ENCODE measurements around the gene SERPINC1. TPM values are rescaled to one million over a fixed set of nuclear protein-coding genes. Genes with fewer than 3 reads are reported as not detected.

The SERPINC1 gene
- total and polyA plus RNA-seq, 2 of the 13 experiments (the other 11 are each of a cell fraction or from before 2014, with no cell fraction given): 142 to 205 TPM

DNA sequence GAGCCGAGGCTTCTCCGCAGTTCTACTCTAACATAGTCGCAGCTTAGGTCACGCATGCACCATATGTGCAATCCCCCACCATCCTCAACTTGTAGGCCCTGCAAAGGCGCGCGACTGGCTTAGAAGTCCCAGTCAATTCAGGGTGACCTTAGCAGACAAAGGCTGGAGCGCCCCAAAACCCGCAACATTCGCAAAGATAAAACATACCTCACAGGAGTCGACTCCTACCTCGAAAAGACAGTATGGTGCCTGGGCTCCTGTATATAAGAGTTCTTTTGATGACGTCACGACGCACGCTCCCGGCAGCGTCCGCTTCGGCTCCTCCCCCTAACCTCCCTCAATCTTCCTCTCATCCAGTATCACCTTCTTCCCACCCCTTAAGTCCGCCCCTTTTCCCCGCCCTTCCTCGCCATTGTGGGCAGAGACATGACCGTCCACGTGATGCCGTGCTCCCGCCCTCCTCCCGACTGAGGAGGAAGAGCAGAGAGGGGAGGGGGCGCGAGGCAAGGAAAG lies 49.3 kb downstream of the SERPINC1 start, which contains the start of gene GAS5 (continued):
- TF ChIP-seq MIER3 (CRISPR knock-in tag; IDR thresholded peaks at IDR 0.05; ENCODE audit: borderline replicate concordance): no peak
- TF ChIP-seq, protein P1, sequence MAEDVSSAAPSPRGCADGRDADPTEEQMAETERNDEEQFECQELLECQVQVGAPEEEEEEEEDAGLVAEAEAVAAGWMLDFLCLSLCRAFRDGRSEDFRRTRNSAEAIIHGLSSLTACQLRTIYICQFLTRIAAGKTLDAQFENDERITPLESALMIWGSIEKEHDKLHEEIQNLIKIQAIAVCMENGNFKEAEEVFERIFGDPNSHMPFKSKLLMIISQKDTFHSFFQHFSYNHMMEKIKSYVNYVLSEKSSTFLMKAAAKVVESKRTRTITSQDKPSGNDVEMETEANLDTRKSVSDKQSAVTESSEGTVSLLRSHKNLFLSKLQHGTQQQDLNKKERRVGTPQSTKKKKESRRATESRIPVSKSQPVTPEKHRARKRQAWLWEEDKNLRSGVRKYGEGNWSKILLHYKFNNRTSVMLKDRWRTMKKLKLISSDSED (CRISPR knock-in tag; IDR thresholded peaks at IDR 0.05): no peak
- TF ChIP-seq ZNF768 (CRISPR knock-in tag; IDR thresholded peaks at IDR 0.05): no peak
- no peak for TF ChIP-seq TGIF2 (CRISPR knock-in tag; IDR thresholded peaks at IDR 0.05)
- no peak; the same call in none of the 2 replicates for TF ChIP-seq SPEN (CRISPR knock-in tag; IDR thresholded peaks at IDR 0.05; ENCODE audit: low read depth)
- no peak for TF ChIP-seq ZBTB20 (CRISPR knock-in tag; IDR thresholded peaks at IDR 0.05; ENCODE audit: borderline replicate concordance, low read depth)
- TF ChIP-seq, protein P2, sequence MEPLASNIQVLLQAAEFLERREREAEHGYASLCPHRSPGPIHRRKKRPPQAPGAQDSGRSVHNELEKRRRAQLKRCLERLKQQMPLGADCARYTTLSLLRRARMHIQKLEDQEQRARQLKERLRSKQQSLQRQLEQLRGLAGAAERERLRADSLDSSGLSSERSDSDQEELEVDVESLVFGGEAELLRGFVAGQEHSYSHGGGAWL (CRISPR knock-in tag; IDR thresholded peaks at IDR 0.05): no peak
- no peak; the same call in none of the 2 replicates for TF ChIP-seq ARNT2 (CRISPR knock-in tag; IDR thresholded peaks at IDR 0.05; ENCODE audit: low read depth)
- TF ChIP-seq, protein P3, sequence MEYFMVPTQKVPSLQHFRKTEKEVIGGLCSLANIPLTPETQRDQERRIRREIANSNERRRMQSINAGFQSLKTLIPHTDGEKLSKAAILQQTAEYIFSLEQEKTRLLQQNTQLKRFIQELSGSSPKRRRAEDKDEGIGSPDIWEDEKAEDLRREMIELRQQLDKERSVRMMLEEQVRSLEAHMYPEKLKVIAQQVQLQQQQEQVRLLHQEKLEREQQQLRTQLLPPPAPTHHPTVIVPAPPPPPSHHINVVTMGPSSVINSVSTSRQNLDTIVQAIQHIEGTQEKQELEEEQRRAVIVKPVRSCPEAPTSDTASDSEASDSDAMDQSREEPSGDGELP (IDR thresholded peaks at IDR 0.05; ENCODE audit: borderline replicate concordance, low read depth): no peak
- no peak for TF ChIP-seq GABPB1 (CRISPR knock-in tag; IDR thresholded peaks at IDR 0.05)
- TF ChIP-seq PPARG (CRISPR knock-in tag; conservative IDR thresholded peaks at IDR 0.05): no peak
- TF ChIP-seq, protein P4, sequence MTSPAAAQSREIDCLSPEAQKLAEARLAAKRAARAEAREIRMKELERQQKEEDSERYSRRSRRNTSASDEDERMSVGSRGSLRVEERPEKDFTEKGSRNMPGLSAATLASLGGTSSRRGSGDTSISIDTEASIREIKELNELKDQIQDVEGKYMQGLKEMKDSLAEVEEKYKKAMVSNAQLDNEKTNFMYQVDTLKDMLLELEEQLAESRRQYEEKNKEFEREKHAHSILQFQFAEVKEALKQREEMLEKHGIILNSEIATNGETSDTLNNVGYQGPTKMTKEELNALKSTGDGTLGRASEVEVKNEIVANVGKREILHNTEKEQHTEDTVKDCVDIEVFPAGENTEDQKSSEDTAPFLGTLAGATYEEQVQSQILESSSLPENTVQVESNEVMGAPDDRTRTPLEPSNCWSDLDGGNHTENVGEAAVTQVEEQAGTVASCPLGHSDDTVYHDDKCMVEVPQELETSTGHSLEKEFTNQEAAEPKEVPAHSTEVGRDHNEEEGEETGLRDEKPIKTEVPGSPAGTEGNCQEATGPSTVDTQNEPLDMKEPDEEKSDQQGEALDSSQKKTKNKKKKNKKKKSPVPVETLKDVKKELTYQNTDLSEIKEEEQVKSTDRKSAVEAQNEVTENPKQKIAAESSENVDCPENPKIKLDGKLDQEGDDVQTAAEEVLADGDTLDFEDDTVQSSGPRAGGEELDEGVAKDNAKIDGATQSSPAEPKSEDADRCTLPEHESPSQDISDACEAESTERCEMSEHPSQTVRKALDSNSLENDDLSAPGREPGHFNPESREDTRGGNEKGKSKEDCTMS (CRISPR knock-in tag; conservative IDR thresholded peaks at IDR 0.05): no peak
- TF ChIP-seq FOXM1 (CRISPR knock-in tag; IDR thresholded peaks at IDR 0.05): no peak
- TF ChIP-seq ZNF326 (CRISPR knock-in tag; IDR thresholded peaks at IDR 0.05; ENCODE audit: borderline replicate concordance): no peak
- peak; percentile 37; the same call in 1 of the 2 replicates for TF ChIP-seq ZFP36L1 (CRISPR knock-in tag; IDR thresholded peaks at IDR 0.05)
- TF ChIP-seq, protein P5, sequence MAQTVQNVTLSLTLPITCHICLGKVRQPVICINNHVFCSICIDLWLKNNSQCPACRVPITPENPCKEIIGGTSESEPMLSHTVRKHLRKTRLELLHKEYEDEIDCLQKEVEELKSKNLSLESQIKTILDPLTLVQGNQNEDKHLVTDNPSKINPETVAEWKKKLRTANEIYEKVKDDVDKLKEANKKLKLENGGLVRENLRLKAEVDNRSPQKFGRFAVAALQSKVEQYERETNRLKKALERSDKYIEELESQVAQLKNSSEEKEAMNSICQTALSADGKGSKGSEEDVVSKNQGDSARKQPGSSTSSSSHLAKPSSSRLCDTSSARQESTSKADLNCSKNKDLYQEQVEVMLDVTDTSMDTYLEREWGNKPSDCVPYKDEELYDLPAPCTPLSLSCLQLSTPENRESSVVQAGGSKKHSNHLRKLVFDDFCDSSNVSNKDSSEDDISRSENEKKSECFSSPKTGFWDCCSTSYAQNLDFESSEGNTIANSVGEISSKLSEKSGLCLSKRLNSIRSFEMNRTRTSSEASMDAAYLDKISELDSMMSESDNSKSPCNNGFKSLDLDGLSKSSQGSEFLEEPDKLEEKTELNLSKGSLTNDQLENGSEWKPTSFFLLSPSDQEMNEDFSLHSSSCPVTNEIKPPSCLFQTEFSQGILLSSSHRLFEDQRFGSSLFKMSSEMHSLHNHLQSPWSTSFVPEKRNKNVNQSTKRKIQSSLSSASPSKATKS (CRISPR knock-in tag; IDR thresholded peaks at IDR 0.05): no peak
- 0 out of 2 replicates have a peak, but pooled peaks have one; percentile 50 for TF ChIP-seq ZNF24 (IDR thresholded peaks at IDR 0.05)
- TF ChIP-seq, protein P6, sequence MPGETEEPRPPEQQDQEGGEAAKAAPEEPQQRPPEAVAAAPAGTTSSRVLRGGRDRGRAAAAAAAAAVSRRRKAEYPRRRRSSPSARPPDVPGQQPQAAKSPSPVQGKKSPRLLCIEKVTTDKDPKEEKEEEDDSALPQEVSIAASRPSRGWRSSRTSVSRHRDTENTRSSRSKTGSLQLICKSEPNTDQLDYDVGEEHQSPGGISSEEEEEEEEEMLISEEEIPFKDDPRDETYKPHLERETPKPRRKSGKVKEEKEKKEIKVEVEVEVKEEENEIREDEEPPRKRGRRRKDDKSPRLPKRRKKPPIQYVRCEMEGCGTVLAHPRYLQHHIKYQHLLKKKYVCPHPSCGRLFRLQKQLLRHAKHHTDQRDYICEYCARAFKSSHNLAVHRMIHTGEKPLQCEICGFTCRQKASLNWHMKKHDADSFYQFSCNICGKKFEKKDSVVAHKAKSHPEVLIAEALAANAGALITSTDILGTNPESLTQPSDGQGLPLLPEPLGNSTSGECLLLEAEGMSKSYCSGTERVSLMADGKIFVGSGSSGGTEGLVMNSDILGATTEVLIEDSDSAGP (CRISPR knock-in tag; IDR thresholded peaks at IDR 0.05; ENCODE audit: borderline replicate concordance): no peak
- TF ChIP-seq, protein P7, sequence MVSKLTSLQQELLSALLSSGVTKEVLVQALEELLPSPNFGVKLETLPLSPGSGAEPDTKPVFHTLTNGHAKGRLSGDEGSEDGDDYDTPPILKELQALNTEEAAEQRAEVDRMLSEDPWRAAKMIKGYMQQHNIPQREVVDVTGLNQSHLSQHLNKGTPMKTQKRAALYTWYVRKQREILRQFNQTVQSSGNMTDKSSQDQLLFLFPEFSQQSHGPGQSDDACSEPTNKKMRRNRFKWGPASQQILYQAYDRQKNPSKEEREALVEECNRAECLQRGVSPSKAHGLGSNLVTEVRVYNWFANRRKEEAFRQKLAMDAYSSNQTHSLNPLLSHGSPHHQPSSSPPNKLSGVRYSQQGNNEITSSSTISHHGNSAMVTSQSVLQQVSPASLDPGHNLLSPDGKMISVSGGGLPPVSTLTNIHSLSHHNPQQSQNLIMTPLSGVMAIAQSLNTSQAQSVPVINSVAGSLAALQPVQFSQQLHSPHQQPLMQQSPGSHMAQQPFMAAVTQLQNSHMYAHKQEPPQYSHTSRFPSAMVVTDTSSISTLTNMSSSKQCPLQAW (CRISPR knock-in tag; IDR thresholded peaks at IDR 0.05): no peak

All from HepG2 (cell line).